Measurements from ENCODE around the gene SNPH. TPM values are rescaled to one million over a fixed set of nuclear protein-coding genes. Genes with fewer than 3 reads are reported as not detected.

Gene SNPH
- total RNA-seq, 4 donors from 2014 or later, result 0.89 to 3.8 (median 2.5) TPM

DNA sequence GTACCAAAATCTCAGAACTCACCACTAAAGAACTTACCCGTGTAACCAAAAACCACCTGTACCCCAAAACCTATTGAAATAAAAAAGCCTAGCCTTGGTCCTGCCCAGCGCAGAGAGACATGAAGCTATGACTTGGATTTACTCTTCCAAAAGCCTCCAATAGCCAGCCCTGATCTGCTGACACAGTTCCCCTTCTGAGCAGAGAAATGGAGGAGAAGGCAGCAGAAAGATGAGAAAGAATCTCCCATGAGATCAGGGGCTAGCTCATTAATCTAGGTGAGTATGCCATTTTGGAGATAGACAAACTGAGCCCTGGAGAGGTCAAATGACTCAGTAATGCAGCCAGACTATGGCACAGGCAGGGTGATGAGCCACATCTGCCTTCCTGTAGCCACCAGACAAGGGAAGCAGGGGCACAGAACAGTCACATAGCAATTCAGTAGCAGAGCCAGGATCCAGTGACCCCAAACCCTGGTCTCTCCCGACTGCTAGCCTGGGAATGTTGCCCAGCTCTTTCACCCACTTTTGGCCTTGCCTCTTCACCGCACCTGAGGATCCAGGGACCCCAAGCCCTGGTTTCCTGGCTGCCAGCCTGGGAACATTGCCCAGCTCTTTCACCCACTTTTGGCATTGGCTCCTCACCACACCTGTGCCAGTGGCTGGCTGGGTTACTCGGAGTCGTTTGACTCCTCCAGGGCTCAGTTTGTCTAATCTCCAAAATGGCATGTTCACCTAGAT, 70.0 kb downstream of the SNPH start:
- WGBS, result 45% methylated on average over 6 of the region's 6 CpGs
- TF ChIP-seq EP300 (IDR thresholded peaks at IDR 0.05) (no peak), POLR2AphosphoS5 (IDR thresholded peaks at IDR 0.05) (no peak), POLR2A (IDR thresholded peaks at IDR 0.05) (no peak)
- TF ChIP-seq, protein P1, sequence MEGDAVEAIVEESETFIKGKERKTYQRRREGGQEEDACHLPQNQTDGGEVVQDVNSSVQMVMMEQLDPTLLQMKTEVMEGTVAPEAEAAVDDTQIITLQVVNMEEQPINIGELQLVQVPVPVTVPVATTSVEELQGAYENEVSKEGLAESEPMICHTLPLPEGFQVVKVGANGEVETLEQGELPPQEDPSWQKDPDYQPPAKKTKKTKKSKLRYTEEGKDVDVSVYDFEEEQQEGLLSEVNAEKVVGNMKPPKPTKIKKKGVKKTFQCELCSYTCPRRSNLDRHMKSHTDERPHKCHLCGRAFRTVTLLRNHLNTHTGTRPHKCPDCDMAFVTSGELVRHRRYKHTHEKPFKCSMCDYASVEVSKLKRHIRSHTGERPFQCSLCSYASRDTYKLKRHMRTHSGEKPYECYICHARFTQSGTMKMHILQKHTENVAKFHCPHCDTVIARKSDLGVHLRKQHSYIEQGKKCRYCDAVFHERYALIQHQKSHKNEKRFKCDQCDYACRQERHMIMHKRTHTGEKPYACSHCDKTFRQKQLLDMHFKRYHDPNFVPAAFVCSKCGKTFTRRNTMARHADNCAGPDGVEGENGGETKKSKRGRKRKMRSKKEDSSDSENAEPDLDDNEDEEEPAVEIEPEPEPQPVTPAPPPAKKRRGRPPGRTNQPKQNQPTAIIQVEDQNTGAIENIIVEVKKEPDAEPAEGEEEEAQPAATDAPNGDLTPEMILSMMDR (IDR thresholded peaks at IDR 0.05), result no peak
- H3K36me3 ChIP-seq, result no peaks in the 10 kb centered on the region
- peak; percentile 50 to 58 for DNase-seq (ENCODE audit: low spot score in 2 of 2)
- no peaks in the 10 kb centered on the region for H3K27me3 ChIP-seq
- peaks cover 24% of the 10 kb centered on the region for H3K4me1 ChIP-seq
- no peak overlapping the region for H3K4me3 ChIP-seq
- no peaks in the 10 kb centered on the region for H3K9me3 ChIP-seq
- peak overlapping the region; percentile 42 for H3K27ac ChIP-seq

DNA sequence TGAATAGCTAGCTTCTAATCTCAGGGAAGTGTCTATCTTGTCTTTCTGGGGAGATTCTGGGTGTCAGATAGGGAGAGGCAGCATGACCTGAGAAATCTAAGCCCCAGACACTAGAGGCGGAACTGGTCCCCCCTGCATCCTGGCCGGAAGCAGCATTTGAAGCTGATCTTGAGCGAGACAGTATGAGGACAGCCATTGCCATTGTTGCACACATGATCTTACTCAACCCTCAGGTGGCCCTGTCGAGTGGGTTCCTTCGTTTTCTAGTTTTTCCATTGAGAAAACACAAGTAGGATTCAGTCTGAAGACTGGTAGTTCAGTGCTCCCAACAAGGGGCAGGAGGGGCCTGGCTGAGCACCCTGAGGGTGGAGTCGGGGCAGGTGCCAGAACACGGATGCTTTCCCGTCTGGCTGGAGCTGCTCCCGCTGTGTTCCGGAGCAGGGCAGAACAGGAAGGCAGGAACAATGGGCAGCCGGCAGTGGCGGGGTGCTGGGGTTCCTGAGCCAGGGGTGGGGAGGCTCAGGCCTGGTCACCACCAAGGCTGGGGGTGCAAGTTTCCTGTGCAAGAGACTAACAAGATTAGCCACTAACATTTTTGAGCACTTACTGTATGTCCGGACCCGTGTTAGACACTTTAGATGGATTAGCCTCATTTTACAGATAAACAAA, 70.7 kb downstream of the SNPH start:
- no peak overlapping the region for H3K4me3 ChIP-seq
- DNase-seq (ENCODE audit: low spot score in 2 of 2), result peak; percentile 80 to 82
- peak overlapping the region; percentile 42 for H3K27ac ChIP-seq
- H3K4me1 ChIP-seq, result peaks cover 21% of the 10 kb centered on the region
- WGBS, result 19% methylated on average over 14 of the region's 14 CpGs
- H3K36me3 ChIP-seq, result no peaks in the 10 kb centered on the region
- H3K27me3 ChIP-seq, result no peaks in the 10 kb centered on the region
- TF ChIP-seq EP300 (IDR thresholded peaks at IDR 0.05) (no peak), POLR2A (IDR thresholded peaks at IDR 0.05) (no peak), POLR2AphosphoS5 (IDR thresholded peaks at IDR 0.05) (peak in 1 of 3 donors; percentile 20)
- H3K9me3 ChIP-seq, result no peaks in the 10 kb centered on the region

DNA sequence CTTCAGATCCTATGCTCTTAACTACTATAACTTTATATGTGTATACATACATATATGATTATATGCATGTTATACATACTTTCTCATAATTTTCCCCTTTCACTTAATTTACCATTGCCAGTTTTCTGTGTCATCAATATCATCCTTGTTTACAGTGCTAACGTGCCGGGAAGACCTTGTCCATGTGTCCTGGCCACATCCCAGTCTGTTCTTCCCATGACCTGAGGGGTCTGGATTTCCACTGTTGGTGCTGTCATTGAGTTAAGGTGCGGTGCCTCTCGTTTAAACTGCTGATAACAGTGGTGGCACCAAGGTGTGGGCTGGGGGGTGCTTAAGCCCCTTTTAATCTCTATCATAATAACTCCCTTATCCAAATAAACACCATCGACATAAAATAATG, 71.3 kb downstream of the SNPH start:
- TF ChIP-seq, protein P1 (IDR thresholded peaks at IDR 0.05), result no peak
- TF ChIP-seq EP300 (IDR thresholded peaks at IDR 0.05) (no peak), POLR2AphosphoS5 (IDR thresholded peaks at IDR 0.05) (no peak), POLR2A (IDR thresholded peaks at IDR 0.05) (no peak)
- Histone ChIP-seq H3K4me1 (peaks cover 21% of the 10 kb centered on the region), H3K27ac (no peak overlapping the region), H3K9me3 (no peaks in the 10 kb centered on the region), H3K36me3 (no peaks in the 10 kb centered on the region), H3K4me3 (no peak overlapping the region), H3K27me3 (no peaks in the 10 kb centered on the region)
- 41% methylated on average over 5 of the region's 5 CpGs for WGBS
- DNase-seq (ENCODE audit: low spot score in 2 of 2), result peak; percentile 29 to 44

DNA sequence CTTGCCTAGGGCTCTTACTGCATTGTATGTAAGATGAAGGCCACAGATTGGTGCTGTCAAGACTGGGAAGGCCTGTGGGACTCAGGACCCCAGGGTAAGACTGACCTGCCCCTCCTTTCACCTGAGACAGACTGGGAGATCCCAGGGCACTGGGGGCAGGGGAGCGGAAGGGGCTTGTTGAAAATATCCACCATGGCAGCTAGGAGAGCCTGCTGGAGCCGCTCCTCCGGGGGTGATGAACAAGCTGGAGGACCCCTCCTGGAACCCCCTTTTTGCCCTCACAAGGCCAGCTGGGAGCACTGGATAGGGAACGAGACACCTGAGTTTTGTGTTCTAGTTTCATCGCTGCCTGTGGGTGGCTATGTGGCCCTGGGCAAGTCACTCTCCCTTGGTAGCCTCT, 72.0 kb downstream of the SNPH start:
- no peak overlapping the region for H3K27ac ChIP-seq
- no peaks in the 10 kb centered on the region for H3K9me3 ChIP-seq
- DNase-seq (ENCODE audit: low spot score in 2 of 2), result peak; percentile 58 to 62
- H3K27me3 ChIP-seq, result no peaks in the 10 kb centered on the region
- 96% methylated on average over 4 of the region's 5 CpGs for WGBS
- H3K4me1 ChIP-seq, result peaks cover 21% of the 10 kb centered on the region
- no peak for TF ChIP-seq EP300 (IDR thresholded peaks at IDR 0.05)
- no peak for TF ChIP-seq POLR2A (IDR thresholded peaks at IDR 0.05)
- TF ChIP-seq, protein P1 (IDR thresholded peaks at IDR 0.05), result no peak
- TF ChIP-seq POLR2AphosphoS5 (IDR thresholded peaks at IDR 0.05), result no peak
- H3K36me3 ChIP-seq, result no peaks in the 10 kb centered on the region
- H3K4me3 ChIP-seq, result no peak overlapping the region

DNA sequence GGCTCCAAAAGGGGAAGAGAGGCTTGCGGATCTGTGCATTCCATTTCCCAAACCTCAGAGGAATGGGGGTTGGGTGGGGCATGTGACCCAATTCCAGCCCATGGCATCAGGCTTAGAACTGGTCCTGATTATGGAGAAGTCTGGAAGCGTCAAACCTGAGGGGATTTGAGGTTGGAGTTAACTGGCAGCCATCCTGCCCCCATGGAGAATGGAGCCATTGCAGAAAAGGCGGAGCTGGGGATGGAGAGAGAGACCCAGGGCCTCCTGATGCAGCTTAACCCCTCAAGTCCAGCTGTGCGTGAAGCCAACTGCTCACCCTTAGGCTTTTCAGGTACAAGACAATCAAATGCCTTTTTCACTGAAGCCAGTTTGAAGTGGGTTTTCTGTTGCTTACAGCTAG, 72.7 kb downstream of the SNPH start:
- WGBS, result 87% methylated on average over 4 of the region's 4 CpGs
- Histone ChIP-seq H3K4me1 (peaks cover 21% of the 10 kb centered on the region), H3K27me3 (no peaks in the 10 kb centered on the region), H3K9me3 (no peaks in the 10 kb centered on the region), H3K36me3 (no peaks in the 10 kb centered on the region), H3K4me3 (no peak overlapping the region), H3K27ac (no peak overlapping the region)
- no peak for TF ChIP-seq POLR2A (IDR thresholded peaks at IDR 0.05)
- no peak for TF ChIP-seq POLR2AphosphoS5 (IDR thresholded peaks at IDR 0.05)
- TF ChIP-seq EP300 (IDR thresholded peaks at IDR 0.05), result no peak
- TF ChIP-seq, protein P1 (IDR thresholded peaks at IDR 0.05), result no peak
- peak; percentile 31 to 46 for DNase-seq (ENCODE audit: low spot score in 2 of 2)
